Smooth muscle cell (in vitro differentiated cells): ENCODE data around the gene PAX5. TPM values are rescaled to one million over a fixed set of nuclear protein-coding genes. Genes with fewer than 3 reads are reported as not detected.

Experiments used
- DNase-seq: peaks from one replicate; lab custom pipeline; 2025; ENCODE audit not compliant: unreplicated experiment; lab: John Stamatoyannopoulos, UW
- H2AFZ ChIP-seq: fragments of 200-600 bp; sonication (generic); 2 replicates; pipeline ENCODE4 v1.6.0; 2016; ENCODE audit warnings: antibody characterized with exemption, low read depth, mild to moderate bottlenecking
- H3F3A ChIP-seq: fragments of 200-600 bp; sonication (generic); 2 replicates; pipeline ENCODE4 v1.6.0; 2017; ENCODE audit warnings: antibody characterized with exemption, low read depth
- H3K27ac ChIP-seq: fragments of 200-600 bp; sonication (generic); 2 replicates; pipeline ENCODE4 v1.5.1; 2016; ENCODE audit warnings: low read depth, mild to moderate bottlenecking
- H3K27me3 ChIP-seq: fragments of 200-600 bp; sonication (generic); 2 replicates; pipeline ENCODE4 v1.6.1; 2016; ENCODE audit warnings: low read depth, mild to moderate bottlenecking
- H3K36me3 ChIP-seq: fragments of 200-600 bp; sonication (generic); 2 replicates; pipeline ENCODE4 v1.5.1; 2016; ENCODE audit warnings: low read depth
- H3K4me1 ChIP-seq: fragments of 200-600 bp; sonication (generic); 2 replicates; pipeline ENCODE4 v1.5.1; 2016; ENCODE audit warnings: low read depth
- H3K4me2 ChIP-seq: fragments of 200-600 bp; sonication (generic); 2 replicates; pipeline ENCODE4 v1.6.0; 2016; ENCODE audit warnings: mild to moderate bottlenecking
- H3K4me3 ChIP-seq: fragments of 200-600 bp; sonication (generic); 2 replicates; pipeline ENCODE4 v1.5.1; 2016; ENCODE audit warnings: mild to moderate bottlenecking
- H3K79me2 ChIP-seq: fragments of 200-600 bp; sonication (generic); 2 replicates; pipeline ENCODE4 v1.6.0; 2016; ENCODE audit warnings: low read depth, mild to moderate bottlenecking
- H3K9ac ChIP-seq: fragments of 200-600 bp; sonication (generic); 2 replicates; pipeline ENCODE4 v1.6.0; 2016; ENCODE audit warnings: low read depth
- H3K9me3 ChIP-seq: fragments of 200-600 bp; sonication (generic); replicated peaks from 2 replicates; pipeline ENCODE4 v1.5.1; 2016; ENCODE audit warnings: low read depth
- H4K20me1 ChIP-seq: fragments of 200-600 bp; sonication (generic); 2 replicates; pipeline ENCODE4 v1.6.0; 2016; ENCODE audit warnings: low read depth
- WGBS: methylation state at CpG from one replicate; pipeline ENCODE4 v1.1.7; 2016; ENCODE audit warnings: low lambda C conversion rate; 5-methylcytosine and 5-hydroxymethylcytosine counted together
- polyA plus RNA-seq: library from polyadenylated mRNA; unstranded; fragments of >200 nt; fragmentation: Nextera tagmentation; extraction: Ambion mirVana; gene quantifications from 2 replicates; pipeline ENCODE4 v1.2.1, GENCODE V29; 2016
- total RNA-seq: library from RNA; depleted of rRNA; stranded (reverse); fragments of >200 nt; gene quantifications from 2 replicates; pipeline ENCODE4 v1.2.3, GENCODE V29; 2014
- TF ChIP-seq, protein P1 (sequence below): fragments of 200-600 bp; sonication (generic); IDR thresholded peaks from 2 replicates; pipeline ENCODE4 v1.5.1; 2017; ENCODE audit warnings: borderline replicate concordance, mild to moderate bottlenecking, antibody characterized with exemption; ENCODE audit not compliant: insufficient read depth, poor library complexity, severe bottlenecking

The PAX5 gene
- total and polyA plus RNA-seq, 2 experiments from 2014 or later: 0.09 TPM; not detected in 1

DNA sequence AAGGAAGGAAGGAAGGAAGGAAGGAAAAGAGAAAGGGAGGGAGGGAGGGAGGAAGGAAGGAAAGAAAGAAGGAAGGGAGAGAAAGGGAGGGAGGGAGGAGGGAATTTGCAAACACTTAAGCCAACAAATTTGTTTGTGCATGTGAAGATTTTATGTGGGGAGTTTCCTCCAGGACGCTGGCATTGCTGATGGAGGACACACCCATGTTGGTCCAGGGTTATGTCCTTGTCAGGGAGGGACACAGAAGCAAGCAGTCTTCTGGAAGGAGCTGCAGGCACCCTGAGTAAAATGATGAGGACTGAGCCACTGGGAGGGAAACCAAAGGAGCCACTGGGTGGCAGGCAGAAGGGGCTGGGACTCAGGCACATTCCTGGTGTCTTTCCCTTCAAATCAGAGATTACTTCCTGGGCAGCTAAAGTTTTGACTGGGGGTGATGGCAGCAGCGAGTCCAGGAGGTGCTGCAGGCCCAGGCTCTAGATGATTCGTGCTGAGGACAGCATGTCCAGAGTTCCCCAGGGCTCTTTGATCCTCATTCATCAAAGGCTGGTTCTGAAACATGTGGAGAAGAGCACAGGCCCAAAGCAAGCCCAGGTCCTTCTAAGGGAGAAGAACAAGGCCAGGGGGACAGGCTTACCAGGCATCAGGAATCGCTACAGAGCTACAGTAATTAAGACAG, 109.2 kb downstream of the PAX5 start:
- WGBS: 49% methylated on average over 4 of the region's 4 CpGs
- H3K4me1 ChIP-seq: no peaks in the 10 kb centered on the region
- H4K20me1 ChIP-seq: no peaks in the 10 kb centered on the region
- no peaks in the 10 kb centered on the region for H3K9me3 ChIP-seq
- no peaks in the 10 kb centered on the region for H3K36me3 ChIP-seq
- no peaks in the 10 kb centered on the region for H3K79me2 ChIP-seq
- TF ChIP-seq, protein P1, sequence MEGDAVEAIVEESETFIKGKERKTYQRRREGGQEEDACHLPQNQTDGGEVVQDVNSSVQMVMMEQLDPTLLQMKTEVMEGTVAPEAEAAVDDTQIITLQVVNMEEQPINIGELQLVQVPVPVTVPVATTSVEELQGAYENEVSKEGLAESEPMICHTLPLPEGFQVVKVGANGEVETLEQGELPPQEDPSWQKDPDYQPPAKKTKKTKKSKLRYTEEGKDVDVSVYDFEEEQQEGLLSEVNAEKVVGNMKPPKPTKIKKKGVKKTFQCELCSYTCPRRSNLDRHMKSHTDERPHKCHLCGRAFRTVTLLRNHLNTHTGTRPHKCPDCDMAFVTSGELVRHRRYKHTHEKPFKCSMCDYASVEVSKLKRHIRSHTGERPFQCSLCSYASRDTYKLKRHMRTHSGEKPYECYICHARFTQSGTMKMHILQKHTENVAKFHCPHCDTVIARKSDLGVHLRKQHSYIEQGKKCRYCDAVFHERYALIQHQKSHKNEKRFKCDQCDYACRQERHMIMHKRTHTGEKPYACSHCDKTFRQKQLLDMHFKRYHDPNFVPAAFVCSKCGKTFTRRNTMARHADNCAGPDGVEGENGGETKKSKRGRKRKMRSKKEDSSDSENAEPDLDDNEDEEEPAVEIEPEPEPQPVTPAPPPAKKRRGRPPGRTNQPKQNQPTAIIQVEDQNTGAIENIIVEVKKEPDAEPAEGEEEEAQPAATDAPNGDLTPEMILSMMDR: no peak
- H2AFZ ChIP-seq: no peak overlapping the region
- H3K27ac ChIP-seq: no peak overlapping the region
- H3K4me3 ChIP-seq: no peak overlapping the region
- no peak for DNase-seq
- H3F3A ChIP-seq: no peaks in the 10 kb centered on the region
- H3K9ac ChIP-seq: no peak overlapping the region
- peaks cover 17% of the 10 kb centered on the region for H3K27me3 ChIP-seq
- H3K4me2 ChIP-seq: no peak overlapping the region

DNA sequence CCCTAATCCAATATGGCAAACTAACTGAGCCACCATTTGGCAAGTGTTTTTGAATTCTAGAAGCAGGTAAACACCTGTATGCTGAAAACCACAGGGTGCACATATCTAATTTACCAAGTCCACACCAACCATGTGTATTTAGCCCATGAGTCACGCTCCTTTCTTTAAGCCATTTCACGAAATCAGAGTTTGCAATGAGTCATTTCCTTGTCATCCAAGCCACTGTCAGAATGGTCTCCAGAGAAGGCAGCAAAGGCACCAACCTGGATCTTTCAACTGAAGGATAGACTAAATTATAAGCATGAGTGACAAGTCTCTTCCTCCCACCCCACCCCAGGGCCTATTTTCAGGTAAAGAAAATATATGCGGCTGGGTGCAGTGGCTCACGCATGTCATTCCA, 110.0 kb downstream of the PAX5 start:
- H2AFZ ChIP-seq: no peak overlapping the region
- 33% methylated on average over 4 of the region's 4 CpGs for WGBS
- H3K79me2 ChIP-seq: no peaks in the 10 kb centered on the region
- H3K9me3 ChIP-seq: no peaks in the 10 kb centered on the region
- H4K20me1 ChIP-seq: no peaks in the 10 kb centered on the region
- H3K4me1 ChIP-seq: no peaks in the 10 kb centered on the region
- H3K4me2 ChIP-seq: no peak overlapping the region
- no peak for DNase-seq
- no peak overlapping the region for H3K9ac ChIP-seq
- H3K36me3 ChIP-seq: no peaks in the 10 kb centered on the region
- peaks cover 11% of the 10 kb centered on the region for H3K27me3 ChIP-seq
- no peak overlapping the region for H3K4me3 ChIP-seq
- TF ChIP-seq, protein P1: no peak
- H3K27ac ChIP-seq: no peak overlapping the region
- no peaks in the 10 kb centered on the region for H3F3A ChIP-seq

DNA sequence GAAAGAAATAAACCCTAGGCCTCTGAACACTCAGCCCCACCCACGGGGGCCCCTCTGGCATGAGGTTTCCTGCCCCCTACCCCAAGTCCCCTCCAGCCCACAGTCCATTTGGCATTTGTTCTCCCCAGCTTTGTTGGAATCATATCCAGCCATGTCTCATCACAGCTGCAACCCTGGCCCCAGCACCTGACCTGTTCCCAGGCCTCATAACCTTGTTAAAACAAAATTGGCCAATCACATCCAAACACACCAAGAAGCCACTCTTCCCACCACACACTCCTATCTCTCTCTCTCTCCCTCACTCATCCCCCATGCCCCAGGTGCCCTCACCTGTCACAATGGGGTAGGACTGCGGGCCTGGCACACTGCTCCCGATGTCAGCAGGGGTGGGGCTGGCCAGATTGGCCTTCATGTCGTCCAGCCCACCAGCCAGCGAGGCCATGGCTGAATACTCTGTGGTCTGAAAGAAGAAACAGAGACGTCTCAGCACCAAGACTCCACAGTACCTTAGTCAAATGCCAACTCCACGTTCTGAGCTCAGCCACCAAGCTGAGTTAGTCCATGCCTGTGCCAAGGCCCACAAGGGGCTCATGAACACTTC, 110.9 kb downstream of the PAX5 start:
- Histone ChIP-seq H4K20me1 (no peaks in the 10 kb centered on the region), H3K9ac (no peak overlapping the region), H2AFZ (no peak overlapping the region), H3K4me2 (peak overlapping the region; percentile 2), H3K9me3 (no peaks in the 10 kb centered on the region), H3F3A (no peaks in the 10 kb centered on the region), H3K79me2 (no peaks in the 10 kb centered on the region), H3K27me3 (peaks cover 11% of the 10 kb centered on the region), H3K4me1 (no peaks in the 10 kb centered on the region), H3K27ac (no peak overlapping the region), H3K4me3 (no peak overlapping the region), H3K36me3 (no peaks in the 10 kb centered on the region)
- DNase-seq: no peak
- 86% methylated on average over 7 of the region's 7 CpGs for WGBS
- TF ChIP-seq, protein P1: no peak

DNA sequence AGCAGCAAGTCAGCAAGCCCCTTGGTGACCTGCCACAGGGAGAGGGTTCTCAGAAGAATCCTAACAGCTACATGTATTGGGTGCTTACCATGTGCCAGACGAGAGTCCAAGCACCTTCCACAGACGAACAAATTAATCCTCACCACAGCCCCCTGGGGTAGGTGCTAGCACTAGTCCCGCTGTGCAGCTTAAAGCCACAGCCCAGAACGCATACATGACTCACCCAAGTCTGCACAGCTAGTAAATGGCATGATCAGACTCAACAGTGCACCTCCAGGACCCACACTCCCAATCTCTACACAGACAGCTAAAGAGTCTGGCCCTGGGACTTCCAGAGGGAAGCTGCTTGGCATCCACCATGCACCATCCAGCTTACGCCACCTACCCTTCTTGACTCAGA, 111.5 kb downstream of the PAX5 start:
- Histone ChIP-seq H4K20me1 (no peaks in the 10 kb centered on the region), H3K36me3 (no peaks in the 10 kb centered on the region), H3K9ac (no peak overlapping the region), H3K27me3 (peaks cover 11% of the 10 kb centered on the region), H3K9me3 (no peaks in the 10 kb centered on the region), H3K4me1 (no peaks in the 10 kb centered on the region), H3F3A (no peaks in the 10 kb centered on the region), H3K4me2 (peak overlapping the region; percentile 2), H2AFZ (no peak overlapping the region), H3K4me3 (no peak overlapping the region), H3K79me2 (no peaks in the 10 kb centered on the region), H3K27ac (no peak overlapping the region)
- WGBS: 37% methylated on average over 5 of the region's 5 CpGs
- TF ChIP-seq, protein P1: no peak
- no peak for DNase-seq
